MCF 10A (cell line): ENCODE data around the gene STOX2. TPM values are rescaled to one million over a fixed set of nuclear protein-coding genes. Genes with fewer than 3 reads are reported as not detected.

Experiments used
- BruUV-seq: library from RNA; stranded (reverse); fragments of 400-500 nt; replicated peaks from 2 replicates; lab custom pipeline; 2021; lab: Mats Ljungman, UMichigan
- CTCF ChIA-PET: fragments of 300-600 bp; sonication (Branson Sonifier 250); formaldehyde crosslinking; extraction: SDS; loops from one replicate; lab custom pipeline; 2021; ENCODE audit warnings: antibody characterized with exemption, inconsistent platforms; lab: Yijun Ruan, JAX
- POLR2A ChIA-PET: fragments of 300-600, 350-650 bp; sonication (Branson Sonifier 250); formaldehyde crosslinking; extraction: SDS; loops from one replicate; lab custom pipeline; 2020; ENCODE audit warnings: antibody characterized with exemption, inconsistent platforms; lab: Yijun Ruan, JAX
- DNase-seq: peaks from one replicate; pipeline ENCODE4 v3.0.0-alpha.2; 2018; ENCODE audit not compliant: unreplicated experiment
- H3K27ac Mint-ChIP-seq: one replicate; pipeline ENCODE4 v1.8.0; 2022; ENCODE audit warnings: mild to moderate bottlenecking, low read depth, mixed read lengths; ENCODE audit not compliant: unreplicated experiment
- H3K27me3 Mint-ChIP-seq: one replicate; pipeline ENCODE4 v1.8.0; 2022; ENCODE audit warnings: mixed read lengths; ENCODE audit not compliant: insufficient read depth, unreplicated experiment
- H3K36me3 Mint-ChIP-seq: one replicate; pipeline ENCODE4 v1.8.0; 2022; ENCODE audit warnings: mild to moderate bottlenecking, moderate library complexity, mixed read lengths; ENCODE audit not compliant: insufficient read depth, unreplicated experiment
- H3K4me1 Mint-ChIP-seq: one replicate; pipeline ENCODE4 v1.8.0; 2022; ENCODE audit warnings: mixed read lengths; ENCODE audit not compliant: insufficient read depth, unreplicated experiment
- H3K4me3 Mint-ChIP-seq: one replicate; pipeline ENCODE4 v1.8.0; 2022; ENCODE audit warnings: mild to moderate bottlenecking, moderate library complexity, mixed read lengths; ENCODE audit not compliant: unreplicated experiment
- H3K9me3 Mint-ChIP-seq: one replicate; pipeline ENCODE4 v1.8.0; 2022; ENCODE audit warnings: mixed read lengths; ENCODE audit not compliant: unreplicated experiment
- CTCF ChIP-seq: fragments of 200-600 bp; IDR thresholded peaks from one replicate; pipeline ENCODE4 v1.8.0; 2022; ENCODE audit warnings: antibody characterized with exemption, mild to moderate bottlenecking; ENCODE audit not compliant: unreplicated experiment
- intact Hi-C: fragments of 100-400 bp; cut with micrococcal nuclease; formaldehyde crosslinking; loops from 2 replicates; pipeline ENCODE4 v1.14.1; 2022
- total RNA-seq: library from RNA; stranded (reverse); gene quantifications from 2 replicates; pipeline ENCODE4 v1.2.3, GENCODE V29; 2022

The STOX2 gene
- total RNA-seq, 1 experiment from 2014 or later, result 1.1 TPM

- CTCF ChIA-PET, result interaction anchor here (1.3 kb wide), 1 partner anchor 15 kb away, joined by 3 read pairs; no protein-coding TSS in a partner anchor
- no TSS peak for BruUV-seq
- H3K9me3 Mint-ChIP-seq, result no peaks in the 10 kb centered on the region
- TF ChIP-seq CTCF, result no peak
- POLR2A ChIA-PET, result interaction anchor here (0.6 kb wide), 2 partner anchors 22 to 28 kb away, joined by 3 read pairs; no protein-coding TSS in a partner anchor
- H3K4me1 Mint-ChIP-seq, result no peaks in the 10 kb centered on the region
- no peaks in the 10 kb centered on the region for H3K36me3 Mint-ChIP-seq
- intact Hi-C loops, result no loop called here
- no peak overlapping the region for H3K4me3 Mint-ChIP-seq
- no peak for DNase-seq
- H3K27ac Mint-ChIP-seq, result no peak overlapping the region
- no peaks in the 10 kb centered on the region for H3K27me3 Mint-ChIP-seq
Measured at GRCh38 chr4:184066584-184067300, 161.6 kb downstream of the STOX2 start.

DNA sequence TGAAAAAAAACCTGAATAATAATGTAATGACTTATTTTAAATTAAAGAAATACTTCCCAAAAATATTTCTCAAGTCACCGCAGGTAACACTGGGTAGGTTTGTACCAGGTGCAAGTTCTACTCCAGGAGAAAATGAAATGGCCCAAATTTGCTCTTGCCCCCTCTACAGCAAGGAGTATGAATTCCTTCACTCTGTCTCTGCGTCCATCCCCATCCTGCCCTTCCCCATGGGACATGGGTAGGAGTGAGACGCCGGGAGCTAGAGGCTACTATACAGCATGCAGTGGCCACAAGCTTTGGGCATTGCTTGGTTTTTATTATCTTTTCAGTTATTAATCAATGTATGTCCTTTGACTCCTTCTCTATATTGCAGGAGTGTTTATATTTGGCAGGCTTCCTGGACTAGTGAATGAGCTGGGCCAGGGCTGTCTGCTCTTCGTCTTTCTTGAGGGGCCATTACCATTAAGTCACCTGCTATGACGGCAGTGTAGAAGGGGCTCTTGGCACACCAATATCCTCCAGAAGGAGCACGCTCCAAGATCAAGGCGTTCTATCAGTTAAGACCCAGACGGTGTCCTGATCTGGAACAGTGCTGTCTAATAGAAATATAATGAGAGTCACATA is 162.9 kb downstream of the STOX2 start:
- no TSS peak for BruUV-seq
- ChIA-PET CTCF (no interaction called here), POLR2A (no interaction called here)
- DNase-seq, result no peak
- intact Hi-C loops, result no loop called here
- no peak for TF ChIP-seq CTCF
- Mint-ChIP-seq H3K4me3 (no peak overlapping the region), H3K9me3 (no peaks in the 10 kb centered on the region), H3K27ac (no peak overlapping the region), H3K4me1 (no peaks in the 10 kb centered on the region), H3K36me3 (no peaks in the 10 kb centered on the region), H3K27me3 (no peaks in the 10 kb centered on the region)

Other genes with a start within 250 kb of the STOX2 start
- 23.0 and 26.1 TPM in 2 replicates for gene RWDD4, start 246.1 kb upstream of the STOX2 start, total RNA-seq
- 29.4 and 35.0 TPM in 2 replicates for gene TRAPPC11, start 246.0 kb upstream of the STOX2 start, total RNA-seq